Duodenal mucosa (tissue), 2 donors: ENCODE data around the gene LRRC59.
"Not testable (repeated sequence)": the region's sequence is repeated elsewhere in the genome, so short reads cannot be mapped to it uniquely, and the experiment has no call there.

Experiments
- H3K27ac ChIP-seq: one replicate; pipeline ENCODE4 v1.7.0; 2013; ENCODE audit warnings: low read depth, low read length
- H3K27me3 ChIP-seq, 2 donors: one replicate each; pipeline ENCODE4 v1.7.0; 2013; ENCODE audit warnings: low read length in 2 of 2, control low read depth in 1 of 2; ENCODE audit not compliant: insufficient read depth in 2 of 2, control insufficient read depth in 1 of 2
- H3K36me3 ChIP-seq, 2 donors: one replicate each; pipeline ENCODE4 v1.7.0; 2013; ENCODE audit warnings: low read length in 2 of 2, control low read depth in 1 of 2; ENCODE audit not compliant: insufficient read depth in 2 of 2, control insufficient read depth in 1 of 2
- H3K4me1 ChIP-seq, 2 donors: one replicate each; pipeline ENCODE4 v1.7.0; 2013; ENCODE audit warnings: low read length in 2 of 2, control low read depth in 1 of 2; ENCODE audit not compliant: insufficient read depth in 2 of 2, control insufficient read depth in 1 of 2
- H3K4me3 ChIP-seq, 2 donors: one replicate each; pipeline ENCODE4 v1.7.0; 2013; ENCODE audit warnings: low read length in 2 of 2, low read depth in 1 of 2
- H3K9ac ChIP-seq, 2 donors: one replicate each; pipeline ENCODE4 v1.7.0; 2013; ENCODE audit warnings: low read length in 2 of 2, low read depth in 1 of 2
- H3K9me3 ChIP-seq, 2 donors: one replicate each; pipeline ENCODE4 v1.7.0; 2013; ENCODE audit warnings: low read length in 2 of 2, control low read depth in 1 of 2; ENCODE audit not compliant: control insufficient read depth in 1 of 2

LRRC59 gene

DNA sequence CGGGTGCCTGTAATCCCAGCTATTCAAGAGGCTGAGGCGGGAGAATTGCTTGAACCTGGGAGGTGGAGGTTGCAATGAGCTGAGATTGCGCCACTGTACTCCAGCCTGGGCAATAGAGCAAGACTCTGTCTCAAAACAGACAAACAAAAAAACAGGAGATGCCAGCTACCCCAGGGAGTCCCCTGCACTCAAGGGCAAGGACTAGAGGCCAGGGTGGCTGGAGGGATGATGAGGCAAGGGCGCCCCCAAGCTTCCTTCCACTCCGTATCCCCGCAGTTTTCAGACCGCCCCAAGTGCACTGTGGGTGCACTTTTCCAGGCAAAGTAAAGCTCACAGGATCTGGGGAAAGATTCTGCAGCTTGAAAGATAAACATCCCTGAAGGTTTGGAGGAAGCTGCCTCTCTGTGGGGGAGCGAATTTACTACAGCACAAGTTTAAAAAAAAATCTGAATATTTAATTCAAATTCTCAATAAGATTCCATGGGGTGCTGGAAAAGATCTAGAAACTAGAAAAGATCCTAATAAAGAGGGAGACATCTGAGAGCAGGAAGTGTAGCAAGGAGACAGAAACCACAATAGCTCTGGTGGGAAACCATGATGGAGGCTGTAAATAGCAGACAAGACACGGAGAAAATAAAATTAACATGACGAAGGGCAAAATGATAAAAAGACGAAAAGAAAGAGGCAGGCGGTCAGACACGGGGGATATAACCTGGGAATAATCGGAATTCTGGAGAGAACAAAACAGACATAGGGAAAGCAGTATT lies 63.8 kb downstream of the LRRC59 start:
- H3K9ac ChIP-seq, H3K4me1 ChIP-seq, H3K4me3 ChIP-seq, H3K9me3 ChIP-seq, H3K27ac ChIP-seq, H3K27me3 ChIP-seq, H3K36me3 ChIP-seq: not testable (repeated sequence)

- Histone ChIP-seq H3K36me3 (no peaks in the 10 kb centered on the region), H3K9me3 (no peaks in the 10 kb centered on the region), H3K27me3 (no peaks in the 10 kb centered on the region), H3K27ac (no peak overlapping the region), H3K4me3 (no peak overlapping the region), H3K9ac (no peak overlapping the region), H3K4me1 (no peaks in the 10 kb centered on the region)
These were observed 65.1 kb downstream of the LRRC59 start for GRCh38 chr17:50332196-50332595.
